ENCODE measurements around the gene CHD9.

- TF ChIP-seq ZNF8 (CRISPR knock-in tag; IDR thresholded peaks at IDR 0.05) = no peak
- TF ChIP-seq CREB5 (CRISPR knock-in tag; IDR thresholded peaks at IDR 0.05; ENCODE audit: low read depth) = no peak
- no peak for TF ChIP-seq PATZ1 (CRISPR knock-in tag; IDR thresholded peaks at IDR 0.05; ENCODE audit: borderline replicate concordance)
- TF ChIP-seq BACH2 (CRISPR knock-in tag; IDR thresholded peaks at IDR 0.05; ENCODE audit: borderline replicate concordance) = no peak
- TF ChIP-seq TSHZ2 (CRISPR knock-in tag; IDR thresholded peaks at IDR 0.05) = no peak
Observed at GRCh38 chr16:53152329-53152728, 97.5 kb downstream of the CHD9 start.

All from SK-N-SH treated with all-trans-retinoic acid at 6 μM for 48 hours (cell line).